WTC11 (cell line): ENCODE results near the gene CHRNB2. TPM values are rescaled to one million over a fixed set of nuclear protein-coding genes. Genes with fewer than 3 reads are reported as not detected.

Experiments used
- ATAC-seq: fragments of 200-7000 bp; cut with Tn5 transposase; 2 replicates; pipeline ENCODE4 v1.10.0; 2021; ENCODE audit warnings: mild to moderate bottlenecking, moderate library complexity
- CTCF ChIA-PET: fragments of 300-600 bp; sonication (Branson Sonifier 250); formaldehyde crosslinking; loops from one replicate; lab custom pipeline; 2021; ENCODE audit warnings: antibody characterized with exemption; lab: Charles Lee
- POLR2A ChIA-PET: fragments of 350-600 bp; sonication (Branson Sonifier 250); formaldehyde crosslinking; loops from one replicate; lab custom pipeline; 2021; ENCODE audit warnings: antibody characterized with exemption; lab: Charles Lee
- DNase-seq: peaks from one replicate; pipeline ENCODE4 v3.0.0; 2021; ENCODE audit warnings: low spot score
- H3K27ac Mint-ChIP-seq: 2 replicates; pipeline ENCODE4 v1.8.0; 2021; ENCODE audit warnings: mixed read lengths
- H3K27me3 Mint-ChIP-seq: 2 replicates; pipeline ENCODE4 v1.8.0; 2021; ENCODE audit warnings: low read depth, mild to moderate bottlenecking, moderate library complexity, mixed read lengths
- H3K36me3 Mint-ChIP-seq: 2 replicates; pipeline ENCODE4 v1.8.0; 2021; ENCODE audit warnings: mixed read lengths
- H3K4me1 Mint-ChIP-seq: 2 replicates; pipeline ENCODE4 v1.8.0; 2022; ENCODE audit warnings: mixed read lengths
- H3K4me3 Mint-ChIP-seq: 2 replicates; pipeline ENCODE4 v1.8.0; 2021; ENCODE audit warnings: mild to moderate bottlenecking, moderate library complexity, mixed read lengths
- H3K9me3 Mint-ChIP-seq: 2 replicates; pipeline ENCODE4 v1.8.0; 2021; ENCODE audit warnings: mixed read lengths
- ATF2 ChIP-seq: sonication (generic); formaldehyde crosslinking; IDR thresholded peaks from 2 replicates; pipeline ENCODE4 v1.8.1; 2022; ENCODE audit warnings: low read depth, missing genetic modification reagents, borderline replicate concordance
- CREB1 ChIP-seq: sonication (generic); formaldehyde crosslinking; IDR thresholded peaks from 2 replicates; pipeline ENCODE4 v1.8.0; 2023; ENCODE audit warnings: mild to moderate bottlenecking, missing genetic modification reagents
- E2F1 ChIP-seq: sonication (generic); formaldehyde crosslinking; IDR thresholded peaks from 2 replicates; pipeline ENCODE4 v1.8.0; 2022; ENCODE audit warnings: mild to moderate bottlenecking, missing genetic modification reagents
- E2F5 ChIP-seq: sonication (generic); formaldehyde crosslinking; IDR thresholded peaks from 2 replicates; pipeline ENCODE4 v1.8.1; 2022; ENCODE audit warnings: mild to moderate bottlenecking, moderate library complexity, missing genetic modification reagents
- ETV6 ChIP-seq: sonication (generic); formaldehyde crosslinking; IDR thresholded peaks from 2 replicates; pipeline ENCODE4 v1.8.1; 2022; ENCODE audit warnings: mild to moderate bottlenecking, missing genetic modification reagents
- FOXP1 ChIP-seq: sonication (generic); formaldehyde crosslinking; IDR thresholded peaks from 2 replicates; pipeline ENCODE4 v1.8.0; 2022; ENCODE audit warnings: missing genetic modification reagents, mild to moderate bottlenecking, moderate library complexity, borderline replicate concordance
- FOXP4 ChIP-seq: sonication (generic); formaldehyde crosslinking; IDR thresholded peaks from 2 replicates; pipeline ENCODE4 v1.8.0; 2022; ENCODE audit warnings: mild to moderate bottlenecking, missing genetic modification reagents
- MYBL2 ChIP-seq: sonication (generic); formaldehyde crosslinking; IDR thresholded peaks from 2 replicates; pipeline ENCODE4 v1.8.1; 2023; ENCODE audit warnings: mild to moderate bottlenecking, moderate library complexity, missing genetic modification reagents
- NR3C1 ChIP-seq: sonication (generic); formaldehyde crosslinking; conservative IDR thresholded peaks from 2 replicates; pipeline ENCODE4 v1.8.1; 2023; ENCODE audit warnings: low read depth, mild to moderate bottlenecking, missing genetic modification reagents
- RELA ChIP-seq: sonication (generic); formaldehyde crosslinking; IDR thresholded peaks from 2 replicates; pipeline ENCODE4 v1.8.1; 2022; ENCODE audit warnings: missing genetic modification reagents, mild to moderate bottlenecking, borderline replicate concordance
- TEAD1 ChIP-seq: sonication (generic); formaldehyde crosslinking; IDR thresholded peaks from 2 replicates; pipeline ENCODE4 v1.8.0; 2022; ENCODE audit warnings: mild to moderate bottlenecking, missing genetic modification reagents
- ZNF219 ChIP-seq: sonication (generic); formaldehyde crosslinking; IDR thresholded peaks from 2 replicates; pipeline ENCODE4 v1.8.0; 2023; ENCODE audit warnings: missing genetic modification reagents, mild to moderate bottlenecking, borderline replicate concordance
- ZNF317 ChIP-seq: sonication (generic); formaldehyde crosslinking; IDR thresholded peaks from 2 replicates; pipeline ENCODE4 v1.8.1; 2023; ENCODE audit warnings: low read depth, mild to moderate bottlenecking, moderate library complexity, missing genetic modification reagents, borderline replicate concordance
- ZNF532 ChIP-seq: fragments of 250-450 bp; sonication (Bioruptor Pico); IDR thresholded peaks from 2 replicates; pipeline ENCODE4 v1.9.0; 2021; ENCODE audit warnings: mild to moderate bottlenecking, borderline replicate concordance
- total RNA-seq: library from RNA; stranded (reverse); gene quantifications from 3 replicates; pipeline ENCODE4 v1.2.3, GENCODE V29; 2021
- TF ChIP-seq, protein P1 (sequence below): sonication (generic); formaldehyde crosslinking; IDR thresholded peaks from 2 replicates; pipeline ENCODE4 v1.8.1; 2023; ENCODE audit warnings: mild to moderate bottlenecking, missing genetic modification reagents, moderate library complexity
- TF ChIP-seq, protein P2 (sequence below): fragments of 250-450 bp; sonication (Bioruptor Pico); IDR thresholded peaks from 2 replicates; pipeline ENCODE4 v1.8.0; 2021; ENCODE audit warnings: mild to moderate bottlenecking
- TF ChIP-seq, protein P3 (sequence below): sonication (generic); formaldehyde crosslinking; IDR thresholded peaks from 2 replicates; pipeline ENCODE4 v1.8.1; 2023; ENCODE audit warnings: mild to moderate bottlenecking, moderate library complexity, missing genetic modification reagents
- TF ChIP-seq, protein P4 (sequence below): sonication (generic); formaldehyde crosslinking; IDR thresholded peaks from 2 replicates; pipeline ENCODE4 v1.8.1; 2023; ENCODE audit warnings: mild to moderate bottlenecking, missing genetic modification reagents, moderate library complexity

The CHRNB2 gene
- total RNA-seq, 1 experiment from 2014 or later: 1.7 TPM

DNA sequence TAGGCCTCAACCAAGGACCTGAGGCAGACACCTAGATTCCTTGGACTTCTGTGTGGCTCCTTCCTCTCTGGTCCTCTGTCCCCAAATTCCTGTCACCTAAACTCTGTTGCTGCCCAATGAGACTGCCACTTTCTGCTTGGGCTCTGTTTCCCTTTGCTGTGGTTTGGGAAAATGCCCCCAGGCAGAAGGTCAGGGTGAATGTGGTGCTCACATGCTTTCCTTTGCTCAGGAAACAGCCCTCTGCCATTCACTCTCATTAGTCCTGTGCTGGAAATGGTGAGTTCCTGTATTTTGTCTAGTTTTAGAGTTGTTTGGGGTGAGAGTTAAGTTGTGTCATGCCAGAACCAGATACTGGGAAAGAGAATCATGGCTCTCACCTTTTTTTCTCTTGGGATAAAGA, 42.7 kb upstream of the CHRNB2 start:
- Mint-ChIP-seq H3K4me3 (no peak overlapping the region), H3K9me3 (no peaks in the 10 kb centered on the region)
- ATAC-seq: no peak
- POLR2A ChIA-PET: no interaction called here
- TF ChIP-seq E2F5 (CRISPR knock-in tag): no peak
- no peak for TF ChIP-seq ZNF317
- no peak for TF ChIP-seq MYBL2 (CRISPR knock-in tag)
- TF ChIP-seq NR3C1 (CRISPR knock-in tag): no peak
- TF ChIP-seq FOXP4 (CRISPR knock-in tag): no peak
- no peak for TF ChIP-seq RELA (CRISPR knock-in tag)
- TF ChIP-seq, protein P1, sequence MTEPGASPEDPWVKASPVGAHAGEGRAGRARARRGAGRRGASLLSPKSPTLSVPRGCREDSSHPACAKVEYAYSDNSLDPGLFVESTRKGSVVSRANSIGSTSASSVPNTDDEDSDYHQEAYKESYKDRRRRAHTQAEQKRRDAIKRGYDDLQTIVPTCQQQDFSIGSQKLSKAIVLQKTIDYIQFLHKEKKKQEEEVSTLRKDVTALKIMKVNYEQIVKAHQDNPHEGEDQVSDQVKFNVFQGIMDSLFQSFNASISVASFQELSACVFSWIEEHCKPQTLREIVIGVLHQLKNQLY (CRISPR knock-in tag): no peak
- no peak for TF ChIP-seq ATF2 (CRISPR knock-in tag)
- TF ChIP-seq TEAD1 (CRISPR knock-in tag): no peak
- TF ChIP-seq, protein P2, sequence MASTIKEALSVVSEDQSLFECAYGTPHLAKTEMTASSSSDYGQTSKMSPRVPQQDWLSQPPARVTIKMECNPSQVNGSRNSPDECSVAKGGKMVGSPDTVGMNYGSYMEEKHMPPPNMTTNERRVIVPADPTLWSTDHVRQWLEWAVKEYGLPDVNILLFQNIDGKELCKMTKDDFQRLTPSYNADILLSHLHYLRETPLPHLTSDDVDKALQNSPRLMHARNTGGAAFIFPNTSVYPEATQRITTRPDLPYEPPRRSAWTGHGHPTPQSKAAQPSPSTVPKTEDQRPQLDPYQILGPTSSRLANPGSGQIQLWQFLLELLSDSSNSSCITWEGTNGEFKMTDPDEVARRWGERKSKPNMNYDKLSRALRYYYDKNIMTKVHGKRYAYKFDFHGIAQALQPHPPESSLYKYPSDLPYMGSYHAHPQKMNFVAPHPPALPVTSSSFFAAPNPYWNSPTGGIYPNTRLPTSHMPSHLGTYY (CRISPR knock-in tag): no peak
- no peak for TF ChIP-seq E2F1 (CRISPR knock-in tag)
- TF ChIP-seq, protein P3, sequence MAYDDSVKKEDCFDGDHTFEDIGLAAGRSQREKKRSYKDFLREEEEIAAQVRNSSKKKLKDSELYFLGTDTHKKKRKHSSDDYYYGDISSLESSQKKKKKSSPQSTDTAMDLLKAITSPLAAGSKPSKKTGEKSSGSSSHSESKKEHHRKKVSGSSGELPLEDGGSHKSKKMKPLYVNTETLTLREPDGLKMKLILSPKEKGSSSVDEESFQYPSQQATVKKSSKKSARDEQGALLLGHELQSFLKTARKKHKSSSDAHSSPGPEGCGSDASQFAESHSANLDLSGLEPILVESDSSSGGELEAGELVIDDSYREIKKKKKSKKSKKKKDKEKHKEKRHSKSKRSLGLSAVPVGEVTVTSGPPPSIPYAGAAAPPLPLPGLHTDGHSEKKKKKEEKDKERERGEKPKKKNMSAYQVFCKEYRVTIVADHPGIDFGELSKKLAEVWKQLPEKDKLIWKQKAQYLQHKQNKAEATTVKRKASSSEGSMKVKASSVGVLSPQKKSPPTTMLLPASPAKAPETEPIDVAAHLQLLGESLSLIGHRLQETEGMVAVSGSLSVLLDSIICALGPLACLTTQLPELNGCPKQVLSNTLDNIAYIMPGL (CRISPR knock-in tag): no peak
- TF ChIP-seq, protein P4, sequence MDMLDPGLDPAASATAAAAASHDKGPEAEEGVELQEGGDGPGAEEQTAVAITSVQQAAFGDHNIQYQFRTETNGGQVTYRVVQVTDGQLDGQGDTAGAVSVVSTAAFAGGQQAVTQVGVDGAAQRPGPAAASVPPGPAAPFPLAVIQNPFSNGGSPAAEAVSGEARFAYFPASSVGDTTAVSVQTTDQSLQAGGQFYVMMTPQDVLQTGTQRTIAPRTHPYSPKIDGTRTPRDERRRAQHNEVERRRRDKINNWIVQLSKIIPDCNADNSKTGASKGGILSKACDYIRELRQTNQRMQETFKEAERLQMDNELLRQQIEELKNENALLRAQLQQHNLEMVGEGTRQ: no peak
- TF ChIP-seq, all 79 proteins: peak for 0
- Mint-ChIP-seq H3K36me3 (no peaks in the 10 kb centered on the region), H3K27me3 (no peaks in the 10 kb centered on the region), H3K4me1 (no peaks in the 10 kb centered on the region), H3K27ac (no peak overlapping the region)
- no peak for DNase-seq
- CTCF ChIA-PET: interaction anchor here (2.3 kb wide), 1 partner anchor 22 kb away, joined by 10 read pairs; no protein-coding TSS in a partner anchor

DNA sequence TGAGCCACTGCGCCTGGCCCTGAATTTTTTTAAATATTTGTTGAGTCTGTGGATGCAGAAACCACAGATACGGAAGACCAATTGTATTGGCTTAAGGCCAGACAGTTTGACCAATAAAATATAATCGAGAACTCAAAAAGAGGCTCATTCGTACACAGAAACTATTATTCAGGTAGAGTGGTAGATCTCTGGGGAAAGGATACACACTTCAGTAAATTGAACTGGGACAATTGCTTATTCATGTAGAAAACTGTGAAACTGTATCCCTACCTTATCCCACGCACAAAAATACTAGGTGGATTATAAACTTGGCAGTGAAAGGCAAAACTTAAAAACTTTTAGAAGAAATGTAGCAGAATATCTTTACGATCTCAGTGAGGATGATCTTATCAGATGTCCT, 40.4 kb upstream of the CHRNB2 start:
- ChIA-PET POLR2A (no interaction called here), CTCF (no interaction called here)
- no peak for DNase-seq
- H3K27me3 Mint-ChIP-seq: no peaks in the 10 kb centered on the region
- ATAC-seq: no peak
- no peak overlapping the region for H3K4me3 Mint-ChIP-seq
- H3K36me3 Mint-ChIP-seq: no peaks in the 10 kb centered on the region
- peaks cover 7% of the 10 kb centered on the region for H3K9me3 Mint-ChIP-seq
- H3K27ac Mint-ChIP-seq: no peak overlapping the region
- H3K4me1 Mint-ChIP-seq: no peaks in the 10 kb centered on the region
- TF ChIP-seq ZNF532 (CRISPR knock-in tag): no peak
- TF ChIP-seq FOXP1 (CRISPR knock-in tag): no peak
- TF ChIP-seq ZNF219 (CRISPR knock-in tag): no peak
- no peak for TF ChIP-seq CREB1 (CRISPR knock-in tag)
- TF ChIP-seq ETV6 (CRISPR knock-in tag): no peak
